ENCODE data around the gene COQ8A.

Gene COQ8A

GRCh38 chr1:227006226-227006796, 66.2 kb downstream of the COQ8A start:
- no peak for DNase-seq (ENCODE audit: low read depth, low spot score)

- DNase-seq (ENCODE audit: low read depth, low spot score) = no peak
Observed at GRCh38 chr1:227009937-227010336, 69.8 kb downstream of the COQ8A start.

GRCh38 chr1:227010645-227011044, 70.6 kb downstream of the COQ8A start:
- DNase-seq (ENCODE audit: low read depth, low spot score) = no peak

- DNase-seq (ENCODE audit: low read depth, low spot score) = no peak
Observed at GRCh38 chr1:227016990-227017389, 76.9 kb downstream of the COQ8A start.

GRCh38 chr1:227032396-227032795, 92.3 kb downstream of the COQ8A start:
- no peak for DNase-seq (ENCODE audit: low read depth, low spot score)

GRCh38 chr1:227033880-227034279, 93.8 kb downstream of the COQ8A start:
- no peak for DNase-seq (ENCODE audit: low read depth, low spot score)

- no peak for DNase-seq (ENCODE audit: low read depth, low spot score)
Observed at GRCh38 chr1:227035316-227035715, 95.2 kb downstream of the COQ8A start.

GRCh38 chr1:227037121-227037520, 97.0 kb downstream of the COQ8A start:
- DNase-seq (ENCODE audit: low read depth, low spot score) = no peak

All from smooth muscle cell of the brain vasculature (primary cell).